AG04449 (cell line): ENCODE data around the gene EHD1.

Experiments used
- CTCF ChIA-PET: fragments of 350-600 bp; formaldehyde crosslinking; extraction: SDS; loops from one replicate; lab custom pipeline; 2021; ENCODE audit warnings: antibody characterized with exemption; lab: Yijun Ruan, JAX
- POLR2A ChIA-PET: fragments of 400-600, 350-600 bp; formaldehyde crosslinking; extraction: SDS; loops from one replicate; lab custom pipeline; 2020; ENCODE audit warnings: antibody characterized with exemption, inconsistent platforms; lab: Yijun Ruan, JAX
- DNase-seq: peaks from one replicate; pipeline ENCODE4 v3.0.0-alpha.2; 2010; ENCODE audit warnings: low read depth, low spot score
- H3K4me3 ChIP-seq: 2 replicates; pipeline ENCODE4 v1.5.1; 2011; ENCODE audit warnings: low read depth, mild to moderate bottlenecking, control low read depth, low read length
- TF ChIP-seq, protein P1 (sequence below): IDR thresholded peaks from one replicate; pipeline ENCODE4 v1.5.1; 2011; ENCODE audit warnings: mild to moderate bottlenecking, moderate library complexity, low read length, control low read depth, inconsistent platforms; ENCODE audit not compliant: insufficient read depth; ENCODE audit errors: missing control alignments

EHD1 gene

DNA sequence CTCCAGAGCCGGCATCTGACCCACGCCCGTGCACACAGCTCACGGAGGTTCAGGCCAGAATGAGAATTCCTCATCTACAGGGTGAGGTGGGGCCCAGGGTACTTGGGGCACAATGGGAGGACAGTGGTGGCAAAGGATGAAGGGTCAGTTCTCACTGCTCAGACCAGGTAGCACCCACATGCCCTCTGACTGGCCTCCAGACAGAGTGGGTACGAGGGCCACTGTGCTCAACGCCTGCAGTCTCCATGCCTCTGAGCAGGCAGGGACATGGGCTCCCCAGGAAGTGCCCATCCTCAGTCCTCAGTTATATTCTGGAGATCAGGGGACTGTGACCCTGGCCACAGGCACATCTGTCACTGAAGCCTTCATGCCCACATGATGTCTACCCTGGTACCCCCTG is 20.9 kb downstream of the EHD1 start:
- TF ChIP-seq, protein P1, sequence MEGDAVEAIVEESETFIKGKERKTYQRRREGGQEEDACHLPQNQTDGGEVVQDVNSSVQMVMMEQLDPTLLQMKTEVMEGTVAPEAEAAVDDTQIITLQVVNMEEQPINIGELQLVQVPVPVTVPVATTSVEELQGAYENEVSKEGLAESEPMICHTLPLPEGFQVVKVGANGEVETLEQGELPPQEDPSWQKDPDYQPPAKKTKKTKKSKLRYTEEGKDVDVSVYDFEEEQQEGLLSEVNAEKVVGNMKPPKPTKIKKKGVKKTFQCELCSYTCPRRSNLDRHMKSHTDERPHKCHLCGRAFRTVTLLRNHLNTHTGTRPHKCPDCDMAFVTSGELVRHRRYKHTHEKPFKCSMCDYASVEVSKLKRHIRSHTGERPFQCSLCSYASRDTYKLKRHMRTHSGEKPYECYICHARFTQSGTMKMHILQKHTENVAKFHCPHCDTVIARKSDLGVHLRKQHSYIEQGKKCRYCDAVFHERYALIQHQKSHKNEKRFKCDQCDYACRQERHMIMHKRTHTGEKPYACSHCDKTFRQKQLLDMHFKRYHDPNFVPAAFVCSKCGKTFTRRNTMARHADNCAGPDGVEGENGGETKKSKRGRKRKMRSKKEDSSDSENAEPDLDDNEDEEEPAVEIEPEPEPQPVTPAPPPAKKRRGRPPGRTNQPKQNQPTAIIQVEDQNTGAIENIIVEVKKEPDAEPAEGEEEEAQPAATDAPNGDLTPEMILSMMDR = no peak
- DNase-seq = no peak
- H3K4me3 ChIP-seq = no peak overlapping the region
- ChIA-PET CTCF (interaction anchor here (3.2 to 37.3 kb wide), 3 partner anchors 7 to 28 kb away, joined by 19 to 1375 read pairs (median 20); partner anchors contain the start of gene EHD1), POLR2A (interaction anchor here (1.2 to 1.4 kb wide), 2 partner anchors 11 to 21 kb away, joined by 4 read pairs; partner anchors contain the start of gene EHD1)

DNA sequence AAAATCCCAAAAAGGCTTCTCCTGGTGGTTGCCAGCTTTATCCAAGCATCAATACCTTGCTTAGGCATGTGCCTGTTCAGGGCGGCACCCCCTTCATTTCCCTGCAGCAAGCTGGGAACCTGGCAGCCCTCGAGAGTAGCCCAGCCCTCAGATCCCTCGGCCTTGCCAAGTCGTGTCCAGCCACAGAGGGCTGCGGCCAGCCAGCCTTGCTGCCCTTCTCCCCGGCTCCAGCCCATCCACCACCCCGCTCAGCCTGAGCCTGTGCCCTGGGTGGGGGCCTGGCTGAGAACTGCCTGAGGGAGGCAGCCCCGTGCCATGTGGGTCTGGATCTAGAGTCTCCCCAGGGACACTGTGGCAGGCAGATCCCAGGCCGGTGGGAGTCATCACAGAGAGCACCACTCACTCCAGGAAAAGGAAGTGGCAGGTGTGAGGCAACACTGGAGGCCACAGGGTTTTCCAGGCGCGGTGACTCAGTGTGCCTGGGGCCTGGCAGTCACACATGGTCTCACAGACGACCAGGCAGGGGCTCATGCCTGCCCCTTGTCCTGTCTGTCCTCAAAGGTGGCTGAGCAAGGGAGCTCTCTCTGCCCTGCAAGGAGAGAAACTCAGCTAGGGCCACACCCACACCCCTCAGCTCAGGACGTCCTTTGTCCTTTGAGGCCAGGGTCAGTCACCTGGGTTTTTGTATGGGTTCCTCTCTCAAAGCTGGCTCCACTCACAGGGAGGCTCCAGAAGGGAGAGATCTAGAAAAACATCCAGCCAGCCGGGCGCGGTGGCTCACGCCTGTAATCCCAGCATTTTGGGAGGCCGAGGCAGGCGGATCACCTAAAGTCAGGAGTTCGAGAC is 21.8 kb downstream of the EHD1 start:
- H3K4me3 ChIP-seq = no peak overlapping the region
- POLR2A ChIA-PET = interaction anchor here (0.8 to 3.7 kb wide), 4 partner anchors 8 to 22 kb away, joined by 3 to 38 read pairs (median 4); partner anchors contain the start of gene EHD1

DNA sequence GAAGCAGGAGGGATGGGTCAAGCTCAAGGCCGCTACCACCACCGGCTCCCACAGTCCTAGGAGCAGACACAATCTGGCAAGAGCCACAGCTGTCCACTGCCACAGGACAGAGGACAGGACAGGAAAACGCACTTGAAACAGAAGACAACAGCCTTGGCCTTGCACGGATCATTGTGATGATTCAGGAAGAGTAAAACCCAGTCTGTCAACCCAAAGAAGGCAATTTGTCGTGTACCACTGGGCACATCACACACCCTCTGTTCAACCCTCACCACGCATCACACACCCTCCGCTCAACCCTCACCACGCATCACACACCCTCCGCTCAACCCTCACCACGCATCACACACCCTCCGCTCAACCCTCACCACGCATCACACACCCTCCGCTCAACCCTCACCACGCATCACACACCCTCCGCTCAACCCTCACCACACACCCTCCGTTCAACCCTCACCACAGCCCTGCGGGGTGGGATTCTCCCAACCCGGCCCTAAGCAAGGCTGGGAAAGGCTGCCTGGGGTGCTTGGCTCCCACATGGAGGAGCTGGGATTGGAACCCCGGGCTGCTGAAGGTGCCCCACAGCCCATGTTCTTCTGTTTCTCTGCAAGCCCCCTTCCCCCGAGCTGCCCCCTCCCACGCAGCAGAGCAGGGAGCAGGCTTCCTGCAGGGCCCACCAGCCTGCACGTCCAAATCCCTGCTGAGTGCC is 22.7 kb downstream of the EHD1 start:
- DNase-seq = no peak
- ChIA-PET CTCF (interaction anchor here (1.2 to 37.3 kb wide), 5 partner anchors 8 to 157 kb away, joined by 4 to 1375 read pairs (median 20); partner anchors contain the start of gene EHD1), POLR2A (interaction anchor here (1.6 to 3.7 kb wide), 4 partner anchors 9 to 23 kb away, joined by 16 to 38 read pairs (median 20); partner anchors contain the start of gene EHD1)
- H3K4me3 ChIP-seq = no peak overlapping the region
- TF ChIP-seq, protein P1 = no peak

More for the DNA sequence above, 21.8 kb downstream of the EHD1 start:
- CTCF ChIA-PET = interaction anchor here (1.2 to 37.3 kb wide), 5 partner anchors 8 to 156 kb away, joined by 4 to 1375 read pairs (median 20); partner anchors contain the start of gene EHD1
- DNase-seq = no peak
- TF ChIP-seq, protein P1 = peak; percentile 4

DNA sequence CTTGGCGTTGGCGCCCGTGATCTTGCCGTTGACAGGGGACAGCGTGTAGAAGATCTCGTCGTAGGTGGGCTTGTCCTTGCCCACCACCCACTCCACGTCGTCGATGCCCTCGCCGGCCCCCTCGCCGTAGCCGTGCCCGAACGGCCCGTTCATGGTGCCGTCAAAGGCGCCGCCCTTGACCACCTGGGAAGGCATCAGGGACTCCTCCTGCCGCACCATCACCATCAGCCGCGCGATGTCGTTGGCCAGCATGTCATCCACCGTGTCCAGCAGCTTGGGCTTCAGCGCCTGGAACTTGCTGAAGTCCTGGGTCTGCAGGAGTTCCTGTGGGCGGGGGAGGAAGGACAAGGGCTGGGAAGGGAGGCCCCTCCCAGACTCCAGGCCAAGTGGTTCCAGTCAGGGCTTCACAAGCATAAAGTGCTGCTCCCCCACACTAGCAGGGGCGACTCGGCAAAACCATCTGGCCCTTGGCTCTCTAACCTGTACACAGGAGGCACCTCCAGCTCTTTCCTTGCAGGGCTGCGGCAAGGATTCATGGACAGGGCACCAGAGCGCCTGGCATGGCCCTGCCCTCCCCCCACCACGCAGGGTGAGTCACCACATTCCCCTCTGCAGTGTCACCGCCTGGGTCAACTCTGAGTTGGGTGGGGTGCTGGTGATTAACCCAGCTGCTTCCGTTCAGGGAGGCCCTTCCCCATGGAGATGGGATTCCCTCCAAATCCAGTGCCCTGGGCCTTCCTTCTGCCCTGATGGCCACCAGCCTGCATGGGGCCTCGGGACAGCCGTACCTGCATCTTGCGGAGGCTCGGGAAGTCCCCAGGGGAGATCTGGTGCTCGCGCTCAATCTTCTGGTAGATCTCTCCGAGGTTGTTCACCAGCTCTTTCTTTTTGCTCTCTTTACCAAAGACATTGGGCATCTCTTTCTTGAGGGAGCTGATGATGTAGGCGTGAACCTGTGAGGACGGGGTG is 23.6 kb downstream of the EHD1 start:
- ChIA-PET POLR2A (interaction anchor here (1.6 to 3.7 kb wide), 4 partner anchors 10 to 24 kb away, joined by 16 to 38 read pairs (median 20); partner anchors contain the start of gene EHD1), CTCF (interaction anchor here (0.9 to 37.3 kb wide), 11 partner anchors 7 to 263 kb away, joined by 3 to 1375 read pairs (median 4); partner anchors contain the start of genes ARL2, CDC42BPG, EHD1 and ZNHIT2)
- TF ChIP-seq, protein P1 = no peak
- H3K4me3 ChIP-seq = no peak overlapping the region
- peak; percentile 47 for DNase-seq

DNA sequence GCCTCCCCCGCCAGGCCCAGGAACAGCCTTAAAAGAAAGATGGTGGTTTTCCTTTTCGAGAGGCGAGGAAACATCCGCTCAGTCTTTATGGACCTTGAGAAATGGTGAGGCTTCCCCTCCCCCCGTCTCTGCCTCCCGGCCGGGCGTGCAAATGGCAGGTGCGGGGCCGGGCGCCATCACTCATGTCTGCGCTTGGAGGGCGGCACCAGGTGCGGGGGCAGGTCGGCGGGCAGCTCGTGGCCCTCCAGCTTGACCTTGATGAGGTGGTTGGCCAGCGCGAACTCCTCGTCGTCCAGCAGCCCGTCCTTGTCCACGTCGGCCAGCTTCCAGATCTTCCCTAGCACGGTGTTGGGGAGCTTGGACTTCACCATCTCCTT is 24.3 kb downstream of the EHD1 start:
- TF ChIP-seq, protein P1 = no peak
- POLR2A ChIA-PET = interaction anchor here (1.6 to 3.7 kb wide), 4 partner anchors 11 to 24 kb away, joined by 16 to 38 read pairs (median 20); partner anchors contain the start of gene EHD1
- DNase-seq = no peak
- CTCF ChIA-PET = interaction anchor here (0.9 to 37.3 kb wide), 11 partner anchors 9 to 264 kb away, joined by 3 to 1375 read pairs (median 4); partner anchors contain the start of genes ARL2, CDC42BPG, EHD1 and ZNHIT2
- no peak overlapping the region for H3K4me3 ChIP-seq
